ENCODE results near the gene NKIRAS1.

The NKIRAS1 gene

GRCh38 chr3:23916886-23917678 lies at the start of gene NKIRAS1, which contains the start of gene RPL15 (continued):
- TF ChIP-seq ZNF146 (tag by site-specific recombination; IDR thresholded peaks at IDR 0.05), result 0 out of 2 replicates have a peak, but pooled peaks have one; percentile 15
- TF ChIP-seq, protein P1, sequence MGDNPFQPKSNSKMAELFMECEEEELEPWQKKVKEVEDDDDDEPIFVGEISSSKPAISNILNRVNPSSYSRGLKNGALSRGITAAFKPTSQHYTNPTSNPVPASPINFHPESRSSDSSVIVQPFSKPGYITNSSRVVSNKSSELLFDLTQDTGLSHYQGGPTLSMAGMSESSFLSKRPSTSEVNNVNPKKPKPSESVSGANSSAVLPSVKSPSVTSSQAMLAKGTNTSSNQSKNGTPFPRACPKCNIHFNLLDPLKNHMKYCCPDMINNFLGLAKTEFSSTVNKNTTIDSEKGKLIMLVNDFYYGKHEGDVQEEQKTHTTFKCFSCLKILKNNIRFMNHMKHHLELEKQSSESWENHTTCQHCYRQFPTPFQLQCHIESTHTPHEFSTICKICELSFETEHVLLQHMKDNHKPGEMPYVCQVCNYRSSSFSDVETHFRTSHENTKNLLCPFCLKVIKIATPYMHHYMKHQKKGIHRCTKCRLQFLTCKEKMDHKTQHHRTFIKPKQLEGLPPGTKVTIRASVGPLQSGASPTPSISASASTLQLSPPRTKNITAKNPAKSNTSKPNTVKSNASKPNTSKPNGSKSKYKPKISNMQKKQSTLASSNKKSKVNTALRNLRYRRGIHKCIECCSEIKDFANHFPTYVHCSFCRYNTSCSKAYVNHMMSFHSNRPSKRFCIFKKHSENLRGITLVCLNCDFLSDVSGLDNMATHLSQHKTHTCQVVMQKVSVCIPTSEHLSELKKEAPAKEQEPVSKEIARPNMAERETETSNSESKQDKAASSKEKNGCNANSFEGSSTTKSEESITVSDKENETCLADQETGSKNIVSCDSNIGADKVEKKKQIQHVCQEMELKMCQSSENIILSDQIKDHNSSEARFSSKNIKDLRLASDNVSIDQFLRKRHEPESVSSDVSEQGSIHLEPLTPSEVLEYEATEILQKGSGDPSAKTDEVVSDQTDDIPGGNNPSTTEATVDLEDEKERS (tag by site-specific recombination; IDR thresholded peaks at IDR 0.05), result 0 out of 2 replicates have a peak, but pooled peaks have one; percentile 18
- TF ChIP-seq ZNF223 (tag by site-specific recombination; IDR thresholded peaks at IDR 0.05), result no peak
- TF ChIP-seq ZSCAN30 (tag by site-specific recombination; IDR thresholded peaks at IDR 0.05), result peak; percentile 98
- peak; percentile 42; the same call in 1 of the 2 replicates for TF ChIP-seq KLF1 (tag by site-specific recombination; IDR thresholded peaks at IDR 0.05)
- peak; percentile 86; the same call in 1 of the 2 replicates for TF ChIP-seq ZEB2 (tag by site-specific recombination; IDR thresholded peaks at IDR 0.05)
- peak; percentile 64; the same call in 1 of the 2 replicates for TF ChIP-seq SCRT1 (tag by site-specific recombination; IDR thresholded peaks at IDR 0.05; ENCODE audit: borderline replicate concordance)
- TF ChIP-seq TRIM28 (IDR thresholded peaks at IDR 0.05; ENCODE audit: borderline replicate concordance, low read length), result peak; percentile 51; the same call in 1 of the 2 replicates
- TF ChIP-seq ZNF654 (tag by site-specific recombination; IDR thresholded peaks at IDR 0.05; ENCODE audit: low read depth), result no peak
- TF ChIP-seq ZNF501 (tag by site-specific recombination; IDR thresholded peaks at IDR 0.05), result peak; percentile 99
- peak; percentile 52; the same call in 1 of the 2 replicates for TF ChIP-seq ZNF600 (tag by site-specific recombination; IDR thresholded peaks at IDR 0.05)
- 0 out of 2 replicates have a peak, but pooled peaks have one; percentile 36 for TF ChIP-seq ZNF558 (tag by site-specific recombination; IDR thresholded peaks at IDR 0.05)
- TF ChIP-seq ZNF670 (tag by site-specific recombination; IDR thresholded peaks at IDR 0.05; ENCODE audit: low read depth), result no peak
- 0 out of 2 replicates have a peak, but pooled peaks have one; percentile 23 for TF ChIP-seq ZNF707 (tag by site-specific recombination; IDR thresholded peaks at IDR 0.05)
- peak; percentile 80 for TF ChIP-seq SCRT2 (tag by site-specific recombination; IDR thresholded peaks at IDR 0.05)
- TF ChIP-seq ZNF426 (tag by site-specific recombination; IDR thresholded peaks at IDR 0.05), result no peak
- TF ChIP-seq ZNF18 (tag by site-specific recombination; IDR thresholded peaks at IDR 0.05), result peak; percentile 15; the same call in 1 of the 2 replicates
- TF ChIP-seq ZNF449 (tag by site-specific recombination; IDR thresholded peaks at IDR 0.05), result peak; percentile 59; the same call in 1 of the 2 replicates
- TF ChIP-seq, protein P2, sequence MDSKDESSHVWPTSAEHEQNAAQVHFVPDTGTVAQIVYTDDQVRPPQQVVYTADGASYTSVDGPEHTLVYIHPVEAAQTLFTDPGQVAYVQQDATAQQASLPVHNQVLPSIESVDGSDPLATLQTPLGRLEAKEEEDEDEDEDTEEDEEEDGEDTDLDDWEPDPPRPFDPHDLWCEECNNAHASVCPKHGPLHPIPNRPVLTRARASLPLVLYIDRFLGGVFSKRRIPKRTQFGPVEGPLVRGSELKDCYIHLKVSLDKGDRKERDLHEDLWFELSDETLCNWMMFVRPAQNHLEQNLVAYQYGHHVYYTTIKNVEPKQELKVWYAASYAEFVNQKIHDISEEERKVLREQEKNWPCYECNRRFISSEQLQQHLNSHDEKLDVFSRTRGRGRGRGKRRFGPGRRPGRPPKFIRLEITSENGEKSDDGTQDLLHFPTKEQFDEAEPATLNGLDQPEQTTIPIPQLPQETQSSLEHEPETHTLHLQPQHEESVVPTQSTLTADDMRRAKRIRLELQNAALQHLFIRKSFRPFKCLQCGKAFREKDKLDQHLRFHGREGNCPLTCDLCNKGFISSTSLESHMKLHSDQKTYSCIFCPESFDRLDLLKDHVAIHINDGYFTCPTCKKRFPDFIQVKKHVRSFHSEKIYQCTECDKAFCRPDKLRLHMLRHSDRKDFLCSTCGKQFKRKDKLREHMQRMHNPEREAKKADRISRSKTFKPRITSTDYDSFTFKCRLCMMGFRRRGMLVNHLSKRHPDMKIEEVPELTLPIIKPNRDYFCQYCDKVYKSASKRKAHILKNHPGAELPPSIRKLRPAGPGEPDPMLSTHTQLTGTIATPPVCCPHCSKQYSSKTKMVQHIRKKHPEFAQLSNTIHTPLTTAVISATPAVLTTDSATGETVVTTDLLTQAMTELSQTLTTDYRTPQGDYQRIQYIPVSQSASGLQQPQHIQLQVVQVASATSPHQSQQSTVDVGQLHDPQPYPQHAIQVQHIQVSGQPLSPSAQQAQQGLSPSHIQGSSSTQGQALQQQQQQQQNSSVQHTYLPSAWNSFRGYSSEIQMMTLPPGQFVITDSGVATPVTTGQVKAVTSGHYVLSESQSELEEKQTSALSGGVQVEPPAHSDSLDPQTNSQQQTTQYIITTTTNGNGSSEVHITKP (tag by site-specific recombination; IDR thresholded peaks at IDR 0.05), result peak; percentile 78
- TF ChIP-seq ZNF214 (tag by site-specific recombination; IDR thresholded peaks at IDR 0.05; ENCODE audit: borderline replicate concordance), result no peak
- no peak for TF ChIP-seq ZNF148 (tag by site-specific recombination; IDR thresholded peaks at IDR 0.05; ENCODE audit: borderline replicate concordance)
- TF ChIP-seq ZNF23 (tag by site-specific recombination; IDR thresholded peaks at IDR 0.05; ENCODE audit: borderline replicate concordance), result no peak
- no peak for TF ChIP-seq ZNF585B (tag by site-specific recombination; IDR thresholded peaks at IDR 0.05)
- 0 out of 2 replicates have a peak, but pooled peaks have one; percentile 7 for TF ChIP-seq ZNF184 (tag by site-specific recombination; IDR thresholded peaks at IDR 0.05)
- TF ChIP-seq GLI2 (tag by site-specific recombination; IDR thresholded peaks at IDR 0.05; ENCODE audit: borderline replicate concordance, low read depth), result no peak; the same call in 1 of the 2 replicates
- no peak for TF ChIP-seq ZNF544 (tag by site-specific recombination; IDR thresholded peaks at IDR 0.05)
